Osteoblast (primary cell): ENCODE results near the gene TRPV4. TPM values are rescaled to one million over a fixed set of nuclear protein-coding genes. Genes with fewer than 3 reads are reported as not detected.
"Not testable (repeated sequence)": the region's sequence is repeated elsewhere in the genome, so short reads cannot be mapped to it uniquely, and the experiment has no call there.

Experiments used
- DNase-seq: peaks from one replicate; pipeline ENCODE4 v3.0.0; 2011; ENCODE audit warnings: low spot score, mixed read lengths; ENCODE audit not compliant: insufficient read length; ENCODE audit errors: missing footprints
- H2AFZ ChIP-seq: 2 replicates; pipeline ENCODE4 v1.6.0; 2011; ENCODE audit warnings: mild to moderate bottlenecking, low read length
- H3K27ac ChIP-seq: 2 replicates; pipeline ENCODE4 v1.5.1; 2011; ENCODE audit warnings: mild to moderate bottlenecking, low read depth, low read length, moderate library complexity
- H3K27me3 ChIP-seq: 2 replicates; pipeline ENCODE4 v1.6.0; 2012; ENCODE audit warnings: mild to moderate bottlenecking, control low read depth, inconsistent platforms, low read length, moderate library complexity; ENCODE audit not compliant: insufficient read depth
- H3K36me3 ChIP-seq: 2 replicates; pipeline ENCODE4 v1.5.1; 2011; ENCODE audit warnings: mild to moderate bottlenecking, low read length, control low read depth, moderate library complexity; ENCODE audit not compliant: insufficient read depth
- H3K4me1 ChIP-seq: 2 replicates; pipeline ENCODE4 v1.5.1; 2011; ENCODE audit warnings: mild to moderate bottlenecking, low read length, control low read depth, moderate library complexity; ENCODE audit not compliant: insufficient read depth
- H3K4me2 ChIP-seq: 2 replicates; pipeline ENCODE4 v1.6.0; 2011; ENCODE audit warnings: mild to moderate bottlenecking, low read length; ENCODE audit not compliant: insufficient read depth
- H3K4me3 ChIP-seq: fragments of 200-600 bp; sonication (generic); 3 replicates; pipeline ENCODE4 v1.5.1; 2012; ENCODE audit warnings: mild to moderate bottlenecking, low read length, inconsistent platforms; ENCODE audit not compliant: insufficient read depth
- H3K79me2 ChIP-seq: 2 replicates; pipeline ENCODE4 v1.6.0; 2012; ENCODE audit warnings: mild to moderate bottlenecking, low read length, control low read depth, inconsistent platforms; ENCODE audit not compliant: insufficient read depth
- H3K9me3 ChIP-seq: 2 replicates; pipeline ENCODE4 v1.5.1; 2011; ENCODE audit warnings: low read depth, low read length, control low read depth
- H4K20me1 ChIP-seq: 2 replicates; pipeline ENCODE4 v1.6.0; 2012; ENCODE audit warnings: mild to moderate bottlenecking, low read length, control low read depth; ENCODE audit not compliant: insufficient read depth
- total RNA-seq: library from RNA; depleted of rRNA; stranded (reverse); fragments of >200 nt; gene quantifications from 2 replicates; pipeline ENCODE4 v1.2.3, GENCODE V29; 2012
- TF ChIP-seq, protein P1 (sequence below): IDR thresholded peaks from 2 replicates; pipeline ENCODE4 v1.5.1; 2011; ENCODE audit warnings: mild to moderate bottlenecking, low read depth, low read length, moderate library complexity; ENCODE audit errors: extremely low read depth

Gene TRPV4
- total RNA-seq, 1 donor, result 5.8 TPM

DNA sequence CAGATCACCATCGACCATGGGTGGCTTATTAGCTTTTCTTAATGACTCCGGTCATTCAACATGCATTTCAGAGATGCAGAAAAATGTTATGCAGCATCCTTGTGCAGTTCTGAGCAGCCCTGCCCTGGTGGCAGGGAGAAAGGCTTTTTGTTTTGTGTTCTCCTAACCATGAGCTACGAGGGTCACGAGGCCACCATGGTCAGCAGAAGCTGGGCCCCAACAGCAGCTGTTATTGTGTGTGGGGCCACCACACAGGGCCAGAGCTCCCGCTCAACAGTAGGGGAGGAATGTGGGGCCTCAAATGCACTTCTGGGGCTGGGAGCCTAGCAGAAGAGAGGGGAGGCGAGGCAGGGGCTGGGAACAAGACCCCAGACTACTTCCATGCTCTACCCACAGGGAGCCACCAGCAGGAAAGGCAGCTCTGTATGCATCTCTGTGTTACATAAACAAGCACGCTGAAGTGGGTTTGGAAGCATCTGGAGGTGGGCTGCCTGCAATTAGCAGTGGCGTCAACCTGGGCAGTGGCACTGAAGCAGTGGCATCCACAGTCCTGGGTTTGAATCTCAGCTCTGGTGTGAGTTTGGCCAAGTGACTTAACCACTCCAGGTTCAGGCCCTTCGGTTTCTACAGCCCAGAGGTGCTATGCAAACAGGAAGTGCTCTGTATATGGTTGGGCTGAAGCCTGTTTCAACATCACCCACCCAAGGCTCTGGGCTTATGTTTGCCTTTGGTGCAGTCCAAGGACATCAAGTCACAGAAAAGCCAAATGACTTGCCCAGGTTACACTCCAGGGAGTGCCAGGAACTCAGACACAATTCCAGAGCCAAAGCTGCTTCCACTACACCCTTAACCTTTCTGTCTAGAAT lies 30.9 kb upstream of the TRPV4 start:
- no peak for DNase-seq
- Histone ChIP-seq H4K20me1 (peaks cover 27% of the 10 kb centered on the region), H3K27me3 (no peaks in the 10 kb centered on the region), H3K27ac (no peak overlapping the region), H3K9me3 (no peaks in the 10 kb centered on the region), H3K4me1 (peaks cover 10% of the 10 kb centered on the region), H3K4me2 (no peak overlapping the region), H3K36me3 (peaks cover 9% of the 10 kb centered on the region), H3K79me2 (peaks cover 63% of the 10 kb centered on the region), H3K4me3 (no peak overlapping the region), H2AFZ (no peak overlapping the region)
- TF ChIP-seq, protein P1, sequence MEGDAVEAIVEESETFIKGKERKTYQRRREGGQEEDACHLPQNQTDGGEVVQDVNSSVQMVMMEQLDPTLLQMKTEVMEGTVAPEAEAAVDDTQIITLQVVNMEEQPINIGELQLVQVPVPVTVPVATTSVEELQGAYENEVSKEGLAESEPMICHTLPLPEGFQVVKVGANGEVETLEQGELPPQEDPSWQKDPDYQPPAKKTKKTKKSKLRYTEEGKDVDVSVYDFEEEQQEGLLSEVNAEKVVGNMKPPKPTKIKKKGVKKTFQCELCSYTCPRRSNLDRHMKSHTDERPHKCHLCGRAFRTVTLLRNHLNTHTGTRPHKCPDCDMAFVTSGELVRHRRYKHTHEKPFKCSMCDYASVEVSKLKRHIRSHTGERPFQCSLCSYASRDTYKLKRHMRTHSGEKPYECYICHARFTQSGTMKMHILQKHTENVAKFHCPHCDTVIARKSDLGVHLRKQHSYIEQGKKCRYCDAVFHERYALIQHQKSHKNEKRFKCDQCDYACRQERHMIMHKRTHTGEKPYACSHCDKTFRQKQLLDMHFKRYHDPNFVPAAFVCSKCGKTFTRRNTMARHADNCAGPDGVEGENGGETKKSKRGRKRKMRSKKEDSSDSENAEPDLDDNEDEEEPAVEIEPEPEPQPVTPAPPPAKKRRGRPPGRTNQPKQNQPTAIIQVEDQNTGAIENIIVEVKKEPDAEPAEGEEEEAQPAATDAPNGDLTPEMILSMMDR, result no peak

DNA sequence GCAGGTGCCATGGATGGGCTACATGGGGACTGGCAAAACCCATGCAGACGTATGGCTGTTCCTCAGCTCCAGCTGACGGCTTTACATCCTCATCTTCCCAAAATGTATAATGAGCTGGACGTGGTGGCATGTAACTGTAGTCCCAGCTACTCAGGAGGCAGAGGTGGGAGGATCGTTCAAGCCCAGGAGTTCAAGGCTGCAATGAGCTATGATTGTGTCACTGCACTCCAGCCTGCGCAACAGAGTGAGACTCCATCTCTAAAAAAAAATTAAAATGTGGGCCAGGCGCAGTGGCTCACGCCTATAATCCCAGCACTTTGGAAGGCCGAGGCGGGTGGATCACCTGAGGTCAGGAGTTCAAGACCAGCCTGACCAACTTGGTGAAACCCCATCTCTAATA lies 29.3 kb upstream of the TRPV4 start:
- not testable (repeated sequence) for H3K4me2 ChIP-seq, DNase-seq, H3K4me3 ChIP-seq, H3K9me3 ChIP-seq, H3K27ac ChIP-seq, H2AFZ ChIP-seq, H3K27me3 ChIP-seq, H3K4me1 ChIP-seq
- Histone ChIP-seq H3K79me2 (peaks cover 55% of the 10 kb centered on the region), H3K36me3 (peaks cover 21% of the 10 kb centered on the region), H4K20me1 (peaks cover 23% of the 10 kb centered on the region)

DNA sequence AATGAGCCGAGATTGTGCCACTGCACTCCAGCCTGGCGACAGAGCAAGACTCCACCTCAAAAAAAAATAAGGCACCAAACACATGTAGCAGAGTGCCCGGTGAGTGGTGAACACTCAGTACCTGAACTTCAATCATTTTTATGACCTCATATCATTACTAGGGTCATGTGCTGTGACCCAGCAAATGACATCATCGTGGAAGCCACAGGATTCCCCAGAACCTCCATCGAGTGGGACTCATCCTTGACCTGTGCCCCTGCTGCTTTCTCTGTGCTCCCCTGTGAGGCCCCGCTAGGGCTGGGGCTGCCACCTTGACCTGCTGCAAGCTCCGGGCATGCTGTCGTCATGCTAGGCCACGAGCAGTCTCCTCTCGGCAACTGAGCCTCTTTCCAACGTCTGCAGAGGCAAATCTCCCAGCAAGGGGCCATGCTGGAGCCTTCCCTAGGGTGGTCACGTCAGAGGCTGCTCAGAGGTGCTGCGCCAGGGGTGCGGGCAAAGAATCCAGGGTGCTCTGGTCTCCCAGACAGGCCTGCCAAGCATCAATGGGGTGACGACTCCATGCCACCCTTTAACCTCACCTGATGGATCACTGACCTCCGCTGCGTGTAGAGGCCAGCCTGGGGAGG lies 28.6 kb upstream of the TRPV4 start:
- Histone ChIP-seq H3K4me2 (no peak overlapping the region), H2AFZ (no peak overlapping the region), H3K4me3 (no peak overlapping the region), H3K36me3 (peaks cover 28% of the 10 kb centered on the region), H3K27me3 (no peaks in the 10 kb centered on the region), H3K9me3 (no peaks in the 10 kb centered on the region), H3K4me1 (peaks cover 6% of the 10 kb centered on the region), H3K79me2 (peaks cover 52% of the 10 kb centered on the region), H3K27ac (no peak overlapping the region), H4K20me1 (peaks cover 23% of the 10 kb centered on the region)
- TF ChIP-seq, protein P1, result no peak
- DNase-seq, result no peak

DNA sequence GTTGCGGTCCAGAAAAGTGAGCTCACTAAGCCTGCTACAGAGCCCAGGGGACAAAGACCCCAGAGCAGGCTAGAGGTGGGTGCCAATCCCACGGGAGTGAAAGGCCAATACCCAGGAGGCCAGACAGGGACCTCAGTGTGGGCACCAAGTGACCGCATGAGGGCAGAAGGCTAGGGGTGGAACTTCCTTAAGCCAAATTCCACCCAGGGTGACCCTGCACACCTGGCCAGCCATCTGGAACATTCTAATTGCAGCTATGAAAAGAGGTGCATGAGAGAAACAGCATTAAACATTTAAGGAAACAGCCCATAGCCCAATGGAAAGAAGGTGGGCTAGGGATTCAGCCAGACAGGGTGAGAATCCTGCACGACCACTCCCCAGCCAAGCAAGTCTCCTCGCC lies 27.8 kb upstream of the TRPV4 start:
- TF ChIP-seq, protein P1, result no peak
- Histone ChIP-seq H3K4me3 (no peak overlapping the region), H3K27me3 (no peaks in the 10 kb centered on the region), H3K36me3 (peaks cover 29% of the 10 kb centered on the region), H4K20me1 (peaks cover 23% of the 10 kb centered on the region), H3K9me3 (no peaks in the 10 kb centered on the region), H3K4me2 (no peak overlapping the region), H2AFZ (no peak overlapping the region), H3K4me1 (peaks cover 6% of the 10 kb centered on the region), H3K27ac (no peak overlapping the region), H3K79me2 (peaks cover 45% of the 10 kb centered on the region)
- no peak for DNase-seq
